DMS53 (cell line): Measurements from ENCODE around the gene FES.
"Not testable (repeated sequence)": the region's sequence is repeated elsewhere in the genome, so short reads cannot be mapped to it uniquely, and the experiment has no call there.

Experiments
- DNase-seq: peaks from one replicate; lab custom pipeline; 2025; lab: John Stamatoyannopoulos, UW

Gene FES

GRCh38 chr15:90909976-90910375, 25.7 kb downstream of the FES start:
- no peak for DNase-seq

- DNase-seq, result no peak
Measured at GRCh38 chr15:90910441-90911301, 26.4 kb downstream of the FES start.

GRCh38 chr15:90911302-90911623, 27.0 kb downstream of the FES start:
- DNase-seq, result no peak

GRCh38 chr15:90911906-90912769, 27.8 kb downstream of the FES start:
- no peak for DNase-seq

- no peak for DNase-seq
Measured at GRCh38 chr15:90912770-90913075, 28.4 kb downstream of the FES start.

- no peak for DNase-seq
Measured at GRCh38 chr15:90913398-90913944, 29.2 kb downstream of the FES start.

GRCh38 chr15:90914305-90915080, 30.2 kb downstream of the FES start:
- no peak for DNase-seq

GRCh38 chr15:90915216-90915807, 31.0 kb downstream of the FES start:
- DNase-seq, result no peak

- DNase-seq, result no peak
Measured at GRCh38 chr15:90915808-90916440, 31.6 kb downstream of the FES start.

GRCh38 chr15:90916461-90916860, 32.2 kb downstream of the FES start:
- no peak for DNase-seq

- no peak for DNase-seq
Measured at GRCh38 chr15:90917569-90917968, 33.3 kb downstream of the FES start.

- no peak for DNase-seq
Measured at GRCh38 chr15:90918034-90918788, 33.9 kb downstream of the FES start.

- no peak for DNase-seq
Measured at GRCh38 chr15:90918835-90919234, 34.5 kb downstream of the FES start.

- DNase-seq, result no peak
Measured at GRCh38 chr15:90921887-90922286, 37.6 kb downstream of the FES start.

GRCh38 chr15:90922712-90923322, 38.5 kb downstream of the FES start:
- not testable (repeated sequence) for DNase-seq

GRCh38 chr15:90924375-90924774, 40.1 kb downstream of the FES start:
- DNase-seq, result no peak

GRCh38 chr15:90926766-90927165, 42.5 kb downstream of the FES start:
- not testable (repeated sequence) for DNase-seq

GRCh38 chr15:90928106-90928505, 43.8 kb downstream of the FES start:
- DNase-seq, result not testable (repeated sequence)

- DNase-seq, result no peak
Measured at GRCh38 chr15:90929246-90930019, 45.1 kb downstream of the FES start.
